ENCODE measurements around the gene CYBA. TPM values are rescaled to one million over a fixed set of nuclear protein-coding genes. Genes with fewer than 3 reads are reported as not detected.

Gene CYBA
- total and polyA plus RNA-seq, 2 of the 13 experiments (the other 11 are each of a cell fraction or from before 2014, with no cell fraction given) = 196 to 250 TPM

GRCh38 chr16:88695753-88696152 lies 44.9 kb upstream of the CYBA start:
- H3K27ac ChIP-seq (ENCODE audit: extremely low read length, insufficient read depth, low read length) = no peak overlapping the region
- in situ Hi-C loops (cut with HindIII; ENCODE audit: extremely low pct_ligation_motif_present, low pct_unique_long_range_greater_than_20kb) = no loop called here
- H3K4me2 ChIP-seq (ENCODE audit: low read depth, low read length) = no peak overlapping the region
- no peak overlapping the region for H3K4me3 ChIP-seq (replicated peaks in 1 of 3; ENCODE audit: insufficient read depth in 1 of 3, low read depth in 2 of 3, low read length in 3 of 3)
- H3K27me3 ChIP-seq (ENCODE audit: control insufficient read depth in 1 of 2, insufficient read depth in 2 of 2, low read length in 2 of 2) = peaks cover 27 to 38% of the 10 kb centered on the region in 2 experiments
- H3K9me3 ChIP-seq (ENCODE audit: low read length) = no peaks in the 10 kb centered on the region
- FAIRE-seq (no peak), ATAC-seq (no peak), DNase-seq (ENCODE audit: low spot score) (no peak)
- BruUV-seq (replicated peaks) = no TSS peak
- ChIA-PET CTCF (ENCODE audit: low intra/inter-chr PET ratio, low total read pairs) (no interaction called here), POLR2A (no interaction called here)
- H4K20me1 ChIP-seq (ENCODE audit: insufficient read depth, low read length) = no peaks in the 10 kb centered on the region
- no peak overlapping the region for H2AFZ ChIP-seq (ENCODE audit: low read length)
- H3K79me2 ChIP-seq (ENCODE audit: insufficient read depth, low read length) = no peaks in the 10 kb centered on the region
- H3K4me1 ChIP-seq (ENCODE audit: insufficient read depth, low read length) = peaks cover 21% of the 10 kb centered on the region
- no peak overlapping the region for H3K9ac ChIP-seq (ENCODE audit: insufficient read depth, low read depth, low read length)
- peaks cover 11 to 12% of the 10 kb centered on the region in 2 experiments; a peak in 4 of 5 replicates for H3K36me3 ChIP-seq (replicated peaks in 1 of 2; ENCODE audit: control insufficient read depth in 1 of 2, insufficient read depth in 2 of 2, low read length in 2 of 2)
- WGBS (ENCODE audit: low lambda C conversion rate) = 95% methylated on average over 7 of the region's 7 CpGs
- intact Hi-C loops (cut with micrococcal nuclease; ENCODE audit: unreplicated experiment) = no loop called here
- TF ChIP-seq HOXA7 (CRISPR knock-in tag; IDR thresholded peaks at IDR 0.05) = no peak
- no peak for TF ChIP-seq ZNF224 (CRISPR knock-in tag; IDR thresholded peaks at IDR 0.05)
- TF ChIP-seq ZFP90 (CRISPR knock-in tag; IDR thresholded peaks at IDR 0.05; ENCODE audit: borderline replicate concordance) = no peak
- no peak for TF ChIP-seq ELK4 (CRISPR knock-in tag; IDR thresholded peaks at IDR 0.05; ENCODE audit: borderline replicate concordance)
- TF ChIP-seq ZBTB26 (CRISPR knock-in tag; IDR thresholded peaks at IDR 0.05; ENCODE audit: borderline replicate concordance) = no peak
- no peak for TF ChIP-seq ZNF280B (CRISPR knock-in tag; IDR thresholded peaks at IDR 0.05; ENCODE audit: borderline replicate concordance)
- TF ChIP-seq PRPF4 (IDR thresholded peaks at IDR 0.05; ENCODE audit: low read depth, low read length, poor library complexity, severe bottlenecking) = no peak
- TF ChIP-seq TGIF2 (CRISPR knock-in tag; IDR thresholded peaks at IDR 0.05) = no peak
- no peak for TF ChIP-seq ZNF335 (CRISPR knock-in tag; IDR thresholded peaks at IDR 0.05)
- TF ChIP-seq FOXK1 (CRISPR knock-in tag; IDR thresholded peaks at IDR 0.05; ENCODE audit: borderline replicate concordance, low read depth) = no peak
- TF ChIP-seq THRA (CRISPR knock-in tag; IDR thresholded peaks at IDR 0.05; ENCODE audit: borderline replicate concordance) = no peak
- TF ChIP-seq ZNF562 (CRISPR knock-in tag; IDR thresholded peaks at IDR 0.05; ENCODE audit: borderline replicate concordance) = no peak
- no peak for TF ChIP-seq MLX (CRISPR knock-in tag; IDR thresholded peaks at IDR 0.05)
- TF ChIP-seq ZNF768 (CRISPR knock-in tag; IDR thresholded peaks at IDR 0.05) = no peak
- TF ChIP-seq PHB2 (IDR thresholded peaks at IDR 0.05; ENCODE audit: partially characterized antibody) = no peak
- TF ChIP-seq GFI1 (CRISPR knock-in tag; IDR thresholded peaks at IDR 0.05; ENCODE audit: borderline replicate concordance) = no peak
- no peak for TF ChIP-seq ERF (CRISPR knock-in tag; IDR thresholded peaks at IDR 0.05)
- no peak for TF ChIP-seq HES4 (CRISPR knock-in tag; IDR thresholded peaks at IDR 0.05; ENCODE audit: borderline replicate concordance)
